ENCODE measurements around the gene PIF1.

PIF1 gene

GRCh38 chr15:64781299-64781698 is 44.1 kb downstream of the PIF1 start:
- no peak for TF ChIP-seq YY1 (IDR thresholded peaks at IDR 0.05; ENCODE audit: low read depth)
- no peak for TF ChIP-seq MAX (IDR thresholded peaks at IDR 0.05)
- no peak for TF ChIP-seq USF1 (IDR thresholded peaks at IDR 0.05)
- TF ChIP-seq ZBTB7A (IDR thresholded peaks at IDR 0.05; ENCODE audit: low read depth), result no peak
- no peak for TF ChIP-seq FOXM1 (IDR thresholded peaks at IDR 0.05; ENCODE audit: borderline replicate concordance, low read depth)

GRCh38 chr15:64780600-64781156 is 44.8 kb downstream of the PIF1 start:
- 0 out of 2 replicates have a peak, but pooled peaks have one; percentile 20 for TF ChIP-seq NFIC (IDR thresholded peaks at IDR 0.05)
- TF ChIP-seq REST (IDR thresholded peaks at IDR 0.05; ENCODE audit: low read depth), result no peak

- no peak for TF ChIP-seq CEBPB (IDR thresholded peaks at IDR 0.05)
- TF ChIP-seq RAD21 (IDR thresholded peaks at IDR 0.05; ENCODE audit: low read depth), result no peak
- no peak for TF ChIP-seq NFIC (IDR thresholded peaks at IDR 0.05)
- TF ChIP-seq TAF1 (IDR thresholded peaks at IDR 0.05; ENCODE audit: low read depth), result no peak
- no peak for TF ChIP-seq CREB1 (IDR thresholded peaks at IDR 0.05; ENCODE audit: low read depth)
- TF ChIP-seq TEAD4 (IDR thresholded peaks at IDR 0.05), result no peak
- TF ChIP-seq FOXM1 (IDR thresholded peaks at IDR 0.05; ENCODE audit: borderline replicate concordance, low read depth), result no peak
- no peak for TF ChIP-seq EP300 (IDR thresholded peaks at IDR 0.05; ENCODE audit: borderline replicate concordance)
- TF ChIP-seq REST (IDR thresholded peaks at IDR 0.05; ENCODE audit: low read depth), result no peak
- TF ChIP-seq USF1 (IDR thresholded peaks at IDR 0.05), result no peak
These were observed 45.8 kb downstream of the PIF1 start for GRCh38 chr15:64779630-64780029.

- no peak for TF ChIP-seq MAX (IDR thresholded peaks at IDR 0.05)
- no peak for TF ChIP-seq ZBTB7A (IDR thresholded peaks at IDR 0.05; ENCODE audit: low read depth)
- no peak for TF ChIP-seq REST (IDR thresholded peaks at IDR 0.05; ENCODE audit: low read depth)
- TF ChIP-seq CREB1 (IDR thresholded peaks at IDR 0.05; ENCODE audit: low read depth), result no peak
- TF ChIP-seq TCF12 (IDR thresholded peaks at IDR 0.05; ENCODE audit: low read depth), result no peak
- TF ChIP-seq NFIC (IDR thresholded peaks at IDR 0.05), result no peak
- no peak for TF ChIP-seq TEAD4 (IDR thresholded peaks at IDR 0.05)
- no peak for TF ChIP-seq EP300 (IDR thresholded peaks at IDR 0.05; ENCODE audit: borderline replicate concordance)
- TF ChIP-seq TAF1 (IDR thresholded peaks at IDR 0.05; ENCODE audit: low read depth), result no peak
- no peak for TF ChIP-seq RAD21 (IDR thresholded peaks at IDR 0.05; ENCODE audit: low read depth)
- TF ChIP-seq USF1 (IDR thresholded peaks at IDR 0.05), result no peak
- no peak for TF ChIP-seq FOXM1 (IDR thresholded peaks at IDR 0.05; ENCODE audit: borderline replicate concordance, low read depth)
- no peak for TF ChIP-seq YY1 (IDR thresholded peaks at IDR 0.05; ENCODE audit: low read depth)
- TF ChIP-seq EGR1 (IDR thresholded peaks at IDR 0.05), result no peak
- no peak for TF ChIP-seq CEBPB (IDR thresholded peaks at IDR 0.05)
These were observed 46.4 kb downstream of the PIF1 start for GRCh38 chr15:64779024-64779423.

- TF ChIP-seq EGR1 (IDR thresholded peaks at IDR 0.05) (no peak), TCF12 (IDR thresholded peaks at IDR 0.05; ENCODE audit: low read depth) (no peak), YY1 (IDR thresholded peaks at IDR 0.05; ENCODE audit: low read depth) (no peak), EP300 (IDR thresholded peaks at IDR 0.05; ENCODE audit: borderline replicate concordance) (no peak), ZBTB7A (IDR thresholded peaks at IDR 0.05; ENCODE audit: low read depth) (no peak), USF1 (IDR thresholded peaks at IDR 0.05) (no peak), MAX (IDR thresholded peaks at IDR 0.05) (no peak), TAF1 (IDR thresholded peaks at IDR 0.05; ENCODE audit: low read depth) (no peak), REST (IDR thresholded peaks at IDR 0.05; ENCODE audit: low read depth) (no peak), TEAD4 (IDR thresholded peaks at IDR 0.05) (no peak), RAD21 (IDR thresholded peaks at IDR 0.05; ENCODE audit: low read depth) (no peak), CREB1 (IDR thresholded peaks at IDR 0.05; ENCODE audit: low read depth) (no peak), NFIC (IDR thresholded peaks at IDR 0.05) (no peak), CEBPB (IDR thresholded peaks at IDR 0.05) (no peak), FOXM1 (IDR thresholded peaks at IDR 0.05; ENCODE audit: borderline replicate concordance, low read depth) (no peak)
These were observed 49.1 kb downstream of the PIF1 start for GRCh38 chr15:64776402-64776786.

Data from Ishikawa (cell line).